ENCODE measurements around the gene ORC6.
A peak's percentile ranks its signal among the peaks of the same experiment; 100 is the strongest.
"Not testable (repeated sequence)": the region's sequence is repeated elsewhere in the genome, so short reads cannot be mapped to it uniquely, and the experiment has no call there.

Gene ORC6

GRCh38 chr16:46689365-46690280 is at the start of gene ORC6:
TSS of gene ORC6 (plus strand) at chr16:46689659. CDS start at chr16:46689706, 47 bp downstream.
- peak; percentile 95 for DNase-seq (ENCODE audit: low read depth)

- DNase-seq (ENCODE audit: low read depth): no peak
Measured at GRCh38 chr16:46648656-46649055, 40.8 kb upstream of the ORC6 start.

GRCh38 chr16:46649588-46650253 is 39.7 kb upstream of the ORC6 start:
- no peak for DNase-seq (ENCODE audit: low read depth)

- DNase-seq (ENCODE audit: low read depth): no peak
Measured at GRCh38 chr16:46650254-46650623, 39.2 kb upstream of the ORC6 start.

GRCh38 chr16:46651305-46651704 is 38.2 kb upstream of the ORC6 start:
- DNase-seq (ENCODE audit: low read depth): no peak

- DNase-seq (ENCODE audit: low read depth): no peak
Measured at GRCh38 chr16:46658925-46659324, 30.5 kb upstream of the ORC6 start.

GRCh38 chr16:46662123-46662522 is 27.3 kb upstream of the ORC6 start:
- no peak for DNase-seq (ENCODE audit: low read depth)

GRCh38 chr16:46673320-46674013 is 16.0 kb upstream of the ORC6 start:
- DNase-seq (ENCODE audit: low read depth): peak; percentile 26

- not testable (repeated sequence) for DNase-seq (ENCODE audit: low read depth)
Measured at GRCh38 chr16:46677943-46678342, 11.5 kb upstream of the ORC6 start.

GRCh38 chr16:46681867-46682266 is 7.6 kb upstream of the ORC6 start:
- not testable (repeated sequence) for DNase-seq (ENCODE audit: low read depth)

- DNase-seq (ENCODE audit: low read depth): no peak
Measured at GRCh38 chr16:46686815-46687473, 2.5 kb upstream of the ORC6 start.

- no peak for DNase-seq (ENCODE audit: low read depth)
Measured at GRCh38 chr16:46687486-46687885, 2.0 kb upstream of the ORC6 start.

GRCh38 chr16:46688101-46688653 is 1.3 kb upstream of the ORC6 start:
- DNase-seq (ENCODE audit: low read depth): no peak

- peak; percentile 99 for DNase-seq (ENCODE audit: low read depth)
Measured at GRCh38 chr16:46688654-46689364, 650 bp upstream of the ORC6 start, which contains the start of gene VPS35. TSS of gene VPS35 (minus strand) at chr16:46689178. CDS start at chr16:46689133, 45 bp downstream.

GRCh38 chr16:46690281-46691178 is 1.1 kb downstream of the ORC6 start:
- DNase-seq (ENCODE audit: low read depth): no peak

GRCh38 chr16:46691726-46692125 is 2.3 kb downstream of the ORC6 start:
- DNase-seq (ENCODE audit: low read depth): no peak

GRCh38 chr16:46693598-46693997 is 4.1 kb downstream of the ORC6 start:
- no peak for DNase-seq (ENCODE audit: low read depth)

GRCh38 chr16:46695937-46696336 is 6.5 kb downstream of the ORC6 start:
- no peak for DNase-seq (ENCODE audit: low read depth)

GRCh38 chr16:46696957-46697356 is 7.5 kb downstream of the ORC6 start:
- DNase-seq (ENCODE audit: low read depth): no peak

GRCh38 chr16:46700048-46700447 is 10.6 kb downstream of the ORC6 start:
- DNase-seq (ENCODE audit: low read depth): no peak
